Subcutaneous abdominal adipose tissue (tissue), 5 donors: ENCODE results near the gene NUAK1.

Experiments
- H3K27ac ChIP-seq: one replicate; pipeline ENCODE4 v1.7.0; 2013; ENCODE audit warnings: low read depth, mild to moderate bottlenecking, inconsistent platforms, low read length, moderate library complexity
- H3K27me3 ChIP-seq, 5 donors: one replicate each; pipeline ENCODE4 v1.7.0; 2013; ENCODE audit warnings: low read length in 5 of 5, inconsistent platforms in 1 of 5; ENCODE audit not compliant: control insufficient read depth in 5 of 5, insufficient read depth in 4 of 5
- H3K36me3 ChIP-seq, 5 donors: one replicate each; pipeline ENCODE4 v1.7.0; 2013; ENCODE audit warnings: low read length in 5 of 5; ENCODE audit not compliant: control insufficient read depth in 5 of 5, insufficient read depth in 5 of 5
- H3K4me1 ChIP-seq, 5 donors: one replicate each; pipeline ENCODE4 v1.7.0; 2013; ENCODE audit warnings: low read length in 5 of 5, mild to moderate bottlenecking in 3 of 5, moderate library complexity in 1 of 5; ENCODE audit not compliant: control insufficient read depth in 5 of 5, insufficient read depth in 5 of 5
- H3K4me3 ChIP-seq, 5 donors: one replicate each; pipeline ENCODE4 v1.7.0; 2013; ENCODE audit warnings: low read length in 5 of 5, low read depth in 1 of 5
- H3K9ac ChIP-seq, 5 donors: one replicate each; pipeline ENCODE4 v1.7.0; 2013; ENCODE audit warnings: low read length in 5 of 5, mild to moderate bottlenecking in 4 of 5, moderate library complexity in 3 of 5
- H3K9me3 ChIP-seq, 5 donors: one replicate each; pipeline ENCODE4 v1.7.0; 2013; ENCODE audit warnings: low read length in 5 of 5; ENCODE audit not compliant: control insufficient read depth in 5 of 5
- donor health status: healthy.
- donor health status: healthy.
- donor health status: healthy.
- donor health status: healthy.
- donor health status: healthy.

Gene NUAK1

GRCh38 chr12:106133136-106134087 lies 5.3 kb downstream of the NUAK1 start:
- H3K27me3 ChIP-seq = peaks cover 0 to 5% (median 0%) of the 10 kb centered on the region in 5 donors
- peak overlapping the region in 1 of 5 donors; percentile 26 for H3K9ac ChIP-seq
- H3K4me3 ChIP-seq = peak overlapping the region in 1 of 5 donors; percentile 19
- no peaks in the 10 kb centered on the region for H3K36me3 ChIP-seq
- H3K9me3 ChIP-seq = no peaks in the 10 kb centered on the region
- H3K27ac ChIP-seq = peak overlapping the region; percentile 12
- peaks cover 11 to 89% (median 81%) of the 10 kb centered on the region in 5 donors for H3K4me1 ChIP-seq

GRCh38 chr12:106132175-106133135 lies 6.3 kb downstream of the NUAK1 start:
- Histone ChIP-seq H3K9ac (peak overlapping the region in 1 of 5 donors; percentile 5), H3K9me3 (no peaks in the 10 kb centered on the region), H3K27me3 (peaks cover 0 to 1% (median 0%) of the 10 kb centered on the region in 5 donors), H3K4me3 (no peak overlapping the region), H3K36me3 (no peaks in the 10 kb centered on the region), H3K27ac (peak overlapping the region; percentile 12), H3K4me1 (peaks cover 13 to 90% (median 81%) of the 10 kb centered on the region in 5 donors)

- Histone ChIP-seq H3K9me3 (no peaks in the 10 kb centered on the region), H3K9ac (peak overlapping the region in 1 of 5 donors; percentile 11), H3K36me3 (no peaks in the 10 kb centered on the region), H3K4me1 (peaks cover 16 to 91% (median 81%) of the 10 kb centered on the region in 5 donors), H3K4me3 (no peak overlapping the region), H3K27me3 (no peaks in the 10 kb centered on the region), H3K27ac (peak overlapping the region; percentile 12)
Measured at GRCh38 chr12:106131676-106132075, 7.1 kb downstream of the NUAK1 start.

- no peaks in the 10 kb centered on the region for H3K36me3 ChIP-seq
- no peak overlapping the region for H3K9ac ChIP-seq
- no peaks in the 10 kb centered on the region for H3K9me3 ChIP-seq
- H3K27me3 ChIP-seq = no peaks in the 10 kb centered on the region
- H3K27ac ChIP-seq = no peak overlapping the region
- no peak overlapping the region for H3K4me3 ChIP-seq
- peaks cover 19 to 92% (median 79%) of the 10 kb centered on the region in 5 donors for H3K4me1 ChIP-seq
Measured at GRCh38 chr12:106130474-106131113, 8.2 kb downstream of the NUAK1 start.

- Histone ChIP-seq H3K27ac (peak overlapping the region; percentile 16), H3K9me3 (no peaks in the 10 kb centered on the region), H3K4me1 (peaks cover 19 to 88% (median 73%) of the 10 kb centered on the region in 5 donors), H3K4me3 (peak overlapping the region in 1 of 5 donors; percentile 27), H3K27me3 (no peaks in the 10 kb centered on the region), H3K9ac (no peak overlapping the region), H3K36me3 (no peaks in the 10 kb centered on the region)
Measured at GRCh38 chr12:106128585-106129328, 10.0 kb downstream of the NUAK1 start.

- H3K27ac ChIP-seq = peak overlapping the region; percentile 54
- H3K9me3 ChIP-seq = no peaks in the 10 kb centered on the region
- H3K4me3 ChIP-seq = no peak overlapping the region
- H3K4me1 ChIP-seq = peaks cover 21 to 88% (median 73%) of the 10 kb centered on the region in 5 donors
- H3K9ac ChIP-seq = peak overlapping the region in 1 of 5 donors; percentile 41
- H3K36me3 ChIP-seq = no peaks in the 10 kb centered on the region
- no peaks in the 10 kb centered on the region for H3K27me3 ChIP-seq
Measured at GRCh38 chr12:106127338-106128126, 11.2 kb downstream of the NUAK1 start.

- H3K4me1 ChIP-seq = peaks cover 18 to 88% (median 73%) of the 10 kb centered on the region in 5 donors
- no peaks in the 10 kb centered on the region for H3K36me3 ChIP-seq
- peak overlapping the region; percentile 54 for H3K27ac ChIP-seq
- H3K4me3 ChIP-seq = no peak overlapping the region
- no peaks in the 10 kb centered on the region for H3K9me3 ChIP-seq
- no peaks in the 10 kb centered on the region for H3K27me3 ChIP-seq
- peak overlapping the region in 1 of 5 donors; percentile 41 for H3K9ac ChIP-seq
Measured at GRCh38 chr12:106126441-106127337, 12.1 kb downstream of the NUAK1 start.
